Esophagus muscularis mucosa (tissue), 4 donors: Measurements from ENCODE around the gene STXBP3. TPM values are rescaled to one million over a fixed set of nuclear protein-coding genes. Genes with fewer than 3 reads are reported as not detected.

Experiments
- DNase-seq: peaks from one replicate; pipeline ENCODE4 v3.0.0-alpha.2; 2017; ENCODE audit errors: extremely low spot score
- H3K27ac ChIP-seq, 4 donors: fragments of 200-600 bp; sonication (generic); replicated peaks in 1 of 4; 1 replicate in 3 of 4; 2 replicates in 1 of 4; pipeline ENCODE4 v1.5.1; 2016 to 2019; ENCODE audit warnings: mild to moderate bottlenecking in 1 of 4
- H3K27me3 ChIP-seq, 4 donors: fragments of 200-600 bp; sonication (generic); one replicate each; pipeline versions ENCODE4 v1.5.1 to v1.6.0; 2016 to 2019
- H3K36me3 ChIP-seq, 4 donors: fragments of 200-600 bp; sonication (generic); one replicate each; pipeline ENCODE4 v1.5.1; 2016 to 2019
- H3K4me1 ChIP-seq, 4 donors: fragments of 200-600 bp; sonication (generic); one replicate each; pipeline ENCODE4 v1.5.1; 2016 to 2019
- H3K4me3 ChIP-seq, 4 donors: fragments of 200-600 bp; sonication (generic); 1 replicate in 2 of 4; 2 replicates in 2 of 4; pipeline ENCODE4 v1.5.1; 2016 to 2019; ENCODE audit warnings: mild to moderate bottlenecking in 4 of 4, moderate library complexity in 1 of 4
- H3K9me3 ChIP-seq, 4 donors: fragments of 200-600 bp; sonication (generic); 1 replicate in 3 of 4; 2 replicates in 1 of 4; pipeline ENCODE4 v1.5.1; 2016 to 2019
- EP300 ChIP-seq: sonication (generic); formaldehyde crosslinking; IDR thresholded peaks from one replicate; pipeline ENCODE4 v1.6.1; 2017; ENCODE audit warnings: antibody characterized with exemption
- POLR2A ChIP-seq: fragments of 450-650 bp; IDR thresholded peaks from one replicate; pipeline ENCODE4 v1.6.1; 2017; ENCODE audit warnings: antibody characterized with exemption, moderate library complexity, mild to moderate bottlenecking, low read depth
- POLR2AphosphoS5 ChIP-seq, 2 donors: sonication (generic); formaldehyde crosslinking; IDR thresholded peaks; one replicate each; pipeline ENCODE4 v1.6.1; 2017; ENCODE audit warnings: antibody characterized with exemption in 2 of 2
- WGBS: methylation state at CpG from one replicate; pipeline ENCODE4 v1.1.5; 2018; 5-methylcytosine and 5-hydroxymethylcytosine counted together
- intact Hi-C: fragments of 100-400 bp; cut with DNase I; formaldehyde crosslinking; loops from one replicate; pipeline ENCODE4 v1.15.1; 2023
- total RNA-seq, 4 donors: library from RNA; depleted of rRNA; stranded (reverse); fragments of >200 nt; gene quantifications; one replicate each; pipeline versions ENCODE4 v1.1.0 to v1.2.1, GENCODE V29; 2016
- TF ChIP-seq, protein P1 (sequence below), 3 experiments: fragments of 200-600 bp in 2 of 3; fragments of 450-650 bp in 1 of 3; sonication (generic) in 2 of 3; IDR thresholded peaks; one replicate each; pipeline ENCODE4 v1.5.1; 2017 to 2019; ENCODE audit warnings: antibody characterized with exemption in 3 of 3, mild to moderate bottlenecking in 2 of 3, moderate library complexity in 1 of 3

The STXBP3 gene
- total RNA-seq, 4 donors from 2014 or later, result 54.8 to 67.7 (median 63.8) TPM

DNA sequence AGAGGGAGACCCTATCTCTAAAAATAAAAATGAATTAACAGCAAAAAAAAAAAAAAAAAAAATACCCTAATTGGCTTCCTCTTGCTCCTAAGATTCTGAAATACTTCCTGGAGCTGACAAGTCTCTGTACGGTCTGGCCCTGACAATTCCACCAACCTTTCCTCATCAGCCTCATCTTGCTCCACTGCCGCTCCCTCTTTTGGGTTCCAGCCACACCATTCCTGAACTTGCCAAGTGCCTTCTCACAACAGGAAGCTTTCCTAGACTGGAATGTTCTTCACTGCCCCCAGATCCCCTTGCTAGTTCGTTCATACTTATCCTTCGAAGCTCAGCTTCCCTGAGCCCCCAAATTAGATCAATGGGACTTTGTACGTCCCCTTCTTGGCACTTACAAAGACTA lies 73.4 kb downstream of the STXBP3 start:
- DNase-seq, result no peak
- H3K4me1 ChIP-seq, result peaks cover 16 to 42% (median 33%) of the 10 kb centered on the region in 4 donors
- H3K4me3 ChIP-seq, result no peak overlapping the region
- no peaks in the 10 kb centered on the region for H3K27me3 ChIP-seq
- H3K36me3 ChIP-seq, result peaks cover 0 to 9% (median 4%) of the 10 kb centered on the region in 4 donors
- H3K27ac ChIP-seq, result no peak overlapping the region
- 71% methylated on average over 5 of the region's 5 CpGs for WGBS
- no peaks in the 10 kb centered on the region for H3K9me3 ChIP-seq
- intact Hi-C loops, result no loop called here
- TF ChIP-seq, protein P1, sequence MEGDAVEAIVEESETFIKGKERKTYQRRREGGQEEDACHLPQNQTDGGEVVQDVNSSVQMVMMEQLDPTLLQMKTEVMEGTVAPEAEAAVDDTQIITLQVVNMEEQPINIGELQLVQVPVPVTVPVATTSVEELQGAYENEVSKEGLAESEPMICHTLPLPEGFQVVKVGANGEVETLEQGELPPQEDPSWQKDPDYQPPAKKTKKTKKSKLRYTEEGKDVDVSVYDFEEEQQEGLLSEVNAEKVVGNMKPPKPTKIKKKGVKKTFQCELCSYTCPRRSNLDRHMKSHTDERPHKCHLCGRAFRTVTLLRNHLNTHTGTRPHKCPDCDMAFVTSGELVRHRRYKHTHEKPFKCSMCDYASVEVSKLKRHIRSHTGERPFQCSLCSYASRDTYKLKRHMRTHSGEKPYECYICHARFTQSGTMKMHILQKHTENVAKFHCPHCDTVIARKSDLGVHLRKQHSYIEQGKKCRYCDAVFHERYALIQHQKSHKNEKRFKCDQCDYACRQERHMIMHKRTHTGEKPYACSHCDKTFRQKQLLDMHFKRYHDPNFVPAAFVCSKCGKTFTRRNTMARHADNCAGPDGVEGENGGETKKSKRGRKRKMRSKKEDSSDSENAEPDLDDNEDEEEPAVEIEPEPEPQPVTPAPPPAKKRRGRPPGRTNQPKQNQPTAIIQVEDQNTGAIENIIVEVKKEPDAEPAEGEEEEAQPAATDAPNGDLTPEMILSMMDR (IDR thresholded peaks at IDR 0.05), result no peak
- no peak for TF ChIP-seq EP300
- TF ChIP-seq POLR2A, result no peak
- TF ChIP-seq POLR2AphosphoS5 (IDR thresholded peaks at IDR 0.05), result no peak

DNA sequence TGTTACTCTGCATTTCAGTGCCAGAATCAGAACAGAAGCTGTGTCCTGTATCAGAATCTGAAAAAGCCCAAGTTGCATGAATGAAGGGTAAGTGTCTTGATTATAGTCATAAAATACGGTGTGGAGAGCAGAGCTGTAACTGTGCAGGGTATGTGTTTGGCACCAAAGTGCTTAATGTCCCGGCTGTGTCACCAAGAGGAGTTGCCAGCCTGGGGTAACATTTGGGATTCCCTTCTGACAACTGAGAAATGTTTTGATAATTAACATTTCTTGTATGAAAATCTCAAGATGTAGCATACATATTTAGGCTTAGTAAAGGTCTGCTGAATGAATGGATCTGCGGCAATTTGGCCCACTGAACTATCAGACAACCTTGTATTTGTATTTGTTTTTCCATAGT lies 77.2 kb downstream of the STXBP3 start:
- 69% methylated on average over 3 of the region's 3 CpGs for WGBS
- no peak for DNase-seq
- no peak overlapping the region for H3K4me3 ChIP-seq
- intact Hi-C loops, result no loop called here
- H3K27ac ChIP-seq, result no peak overlapping the region
- TF ChIP-seq EP300 (no peak), POLR2A (no peak), POLR2AphosphoS5 (IDR thresholded peaks at IDR 0.05) (no peak)
- TF ChIP-seq, protein P1 (IDR thresholded peaks at IDR 0.05), result no peak
- no peaks in the 10 kb centered on the region for H3K27me3 ChIP-seq
- peaks cover 8 to 23% (median 21%) of the 10 kb centered on the region in 4 donors for H3K4me1 ChIP-seq
- H3K9me3 ChIP-seq, result no peaks in the 10 kb centered on the region
- H3K36me3 ChIP-seq, result peaks cover 0 to 9% (median 4%) of the 10 kb centered on the region in 4 donors

DNA sequence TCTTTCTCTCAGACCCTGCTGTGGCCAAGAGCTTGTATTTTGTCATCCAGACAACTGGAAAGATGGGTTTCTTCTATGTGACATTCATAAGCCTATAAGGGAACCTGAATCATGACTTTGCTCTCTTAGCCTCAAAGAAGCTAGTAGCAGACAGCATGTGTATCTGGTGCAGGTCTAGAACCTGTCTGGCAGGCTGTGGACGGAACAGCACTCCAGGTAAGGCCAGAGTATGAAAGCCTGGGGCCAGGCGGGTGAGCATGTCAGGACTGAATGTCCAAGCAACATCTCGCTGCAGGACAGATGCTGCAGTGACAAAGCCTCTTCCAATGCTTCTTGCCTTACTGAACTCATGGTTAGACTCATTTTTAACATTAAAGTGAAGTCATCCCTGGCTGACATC lies 77.6 kb downstream of the STXBP3 start:
- H3K4me3 ChIP-seq, result no peak overlapping the region
- DNase-seq, result no peak
- no peaks in the 10 kb centered on the region for H3K27me3 ChIP-seq
- no peak overlapping the region for H3K27ac ChIP-seq
- H3K36me3 ChIP-seq, result peaks cover 0 to 9% (median 4%) of the 10 kb centered on the region in 4 donors
- H3K9me3 ChIP-seq, result no peaks in the 10 kb centered on the region
- 94% methylated on average over 3 of the region's 3 CpGs for WGBS
- peaks cover 12 to 27% (median 25%) of the 10 kb centered on the region in 4 donors for H3K4me1 ChIP-seq
- TF ChIP-seq POLR2AphosphoS5 (IDR thresholded peaks at IDR 0.05) (no peak), EP300 (no peak), POLR2A (no peak)
- TF ChIP-seq, protein P1 (IDR thresholded peaks at IDR 0.05), result no peak
- intact Hi-C loops, result no loop called here

DNA sequence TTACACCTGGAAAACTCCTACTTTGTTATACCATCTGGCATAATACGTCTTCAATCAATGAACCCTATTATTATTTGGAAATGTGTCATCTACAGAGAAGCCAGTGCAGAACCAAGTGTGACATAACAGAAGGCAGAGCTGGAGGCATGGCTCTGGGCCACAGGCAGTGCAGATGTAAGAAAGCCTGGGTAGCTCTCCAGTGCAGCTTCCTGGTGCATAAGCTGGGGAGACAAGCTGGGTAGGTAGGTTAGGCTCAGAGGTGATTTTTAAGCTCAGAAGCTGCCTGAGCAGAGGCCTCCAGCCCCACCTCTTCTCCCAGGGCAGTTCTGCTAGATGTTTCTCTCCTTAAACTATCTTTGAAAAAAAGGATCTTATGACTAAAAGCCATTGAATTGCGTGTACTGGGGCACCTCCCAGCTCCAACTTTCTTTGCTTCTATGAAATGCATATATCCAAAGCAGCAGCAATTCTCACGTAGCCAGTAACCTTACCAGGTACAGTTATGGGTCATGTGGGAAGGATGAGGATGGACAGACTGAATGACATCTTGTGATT lies 79.7 kb downstream of the STXBP3 start:
- 79% methylated on average over 3 of the region's 3 CpGs for WGBS
- DNase-seq, result peak; percentile 53
- Histone ChIP-seq H3K9me3 (no peaks in the 10 kb centered on the region), H3K27ac (peak overlapping the region in 1 of 4 donors; percentile 13), H3K27me3 (no peaks in the 10 kb centered on the region), H3K36me3 (peaks cover 0 to 9% (median 4%) of the 10 kb centered on the region in 4 donors), H3K4me3 (no peak overlapping the region), H3K4me1 (peaks cover 26 to 48% (median 44%) of the 10 kb centered on the region in 4 donors)
- TF ChIP-seq POLR2A (no peak), POLR2AphosphoS5 (IDR thresholded peaks at IDR 0.05) (no peak), EP300 (no peak)
- TF ChIP-seq, protein P1 (IDR thresholded peaks at IDR 0.05), result no peak
- intact Hi-C loops, result no loop called here
